ENCODE measurements around the gene ZNF185.

The ZNF185 gene

GRCh38 chrX:152895724-152896420 is 2.0 kb upstream of the ZNF185 start:
- Histone ChIP-seq H3K4me3 (ENCODE audit: low read depth, low read length) (no peak overlapping the region), H3K9me3 (ENCODE audit: control insufficient read depth, insufficient read depth, low read depth, low read length) (no peaks in the 10 kb centered on the region), H3K27ac (ENCODE audit: extremely low read depth, low read depth, low read length) (no peak overlapping the region), H3K4me1 (ENCODE audit: control insufficient read depth, insufficient read depth, low read length) (no peaks in the 10 kb centered on the region), H3K36me3 (ENCODE audit: control insufficient read depth in 2 of 2, insufficient read depth in 1 of 2, low read length in 2 of 2) (no peaks in the 10 kb centered on the region)
- ChIA-PET CTCF (interaction anchor here (0.5 to 1.2 kb wide), 2 partner anchors 10 to 654 kb away, joined by 3 read pairs; no protein-coding TSS in a partner anchor), POLR2A (no interaction called here)
- TF ChIP-seq ZNF211 (tag by site-specific recombination; IDR thresholded peaks at IDR 0.05; ENCODE audit: low read depth), result no peak
- no peak for TF ChIP-seq ZFP37 (tag by site-specific recombination; IDR thresholded peaks at IDR 0.05)
- TF ChIP-seq AEBP2 (tag by site-specific recombination; IDR thresholded peaks at IDR 0.05; ENCODE audit: borderline replicate concordance), result no peak
- no peak for TF ChIP-seq PRDM10 (tag by site-specific recombination; IDR thresholded peaks at IDR 0.05)
- no peak for TF ChIP-seq ZNF214 (tag by site-specific recombination; IDR thresholded peaks at IDR 0.05; ENCODE audit: borderline replicate concordance)
- no peak for TF ChIP-seq ZEB2 (tag by site-specific recombination; IDR thresholded peaks at IDR 0.05)
- TF ChIP-seq SCRT2 (tag by site-specific recombination; IDR thresholded peaks at IDR 0.05), result no peak
- no peak for TF ChIP-seq ZNF341 (tag by site-specific recombination; IDR thresholded peaks at IDR 0.05; ENCODE audit: low read depth)
- TF ChIP-seq ZNF433 (tag by site-specific recombination; IDR thresholded peaks at IDR 0.05; ENCODE audit: low read depth), result no peak
- TF ChIP-seq YY2 (tag by site-specific recombination; IDR thresholded peaks at IDR 0.05), result no peak
- no peak for TF ChIP-seq ZNF837 (tag by site-specific recombination; IDR thresholded peaks at IDR 0.05)
- no peak for TF ChIP-seq GLI4 (tag by site-specific recombination; IDR thresholded peaks at IDR 0.05)
- no peak for TF ChIP-seq GFI1B (tag by site-specific recombination; IDR thresholded peaks at IDR 0.05)
- no peak for TF ChIP-seq ZNF777 (tag by site-specific recombination; IDR thresholded peaks at IDR 0.05; ENCODE audit: borderline replicate concordance)
- no peak for TF ChIP-seq ZNF174 (tag by site-specific recombination; IDR thresholded peaks at IDR 0.05)
- TF ChIP-seq ZSCAN4 (tag by site-specific recombination; IDR thresholded peaks at IDR 0.05), result no peak
- no peak for TF ChIP-seq ZNF138 (tag by site-specific recombination; IDR thresholded peaks at IDR 0.05; ENCODE audit: borderline replicate concordance)
- no peak for TF ChIP-seq ZNF670 (tag by site-specific recombination; IDR thresholded peaks at IDR 0.05; ENCODE audit: low read depth)
- TF ChIP-seq ZNF701 (tag by site-specific recombination; IDR thresholded peaks at IDR 0.05), result no peak
- TF ChIP-seq ZNF473 (tag by site-specific recombination; IDR thresholded peaks at IDR 0.05), result no peak
